Measurements from ENCODE around the gene HCLS1.
"Not testable (repeated sequence)": the region's sequence is repeated elsewhere in the genome, so short reads cannot be mapped to it uniquely, and the experiment has no call there.

HCLS1 gene

GRCh38 chr3:121627211-121627610, 33.5 kb downstream of the HCLS1 start:
- no peak overlapping the region for H3K9ac ChIP-seq (ENCODE audit: low read length)
- no peaks in the 10 kb centered on the region for H3K36me3 ChIP-seq (ENCODE audit: control insufficient read depth, insufficient read depth, low read length)
- H3K27ac ChIP-seq (ENCODE audit: low read depth, low read length) = no peak overlapping the region
- H3K27me3 ChIP-seq (ENCODE audit: control insufficient read depth, insufficient read depth, low read length) = no peaks in the 10 kb centered on the region
- peaks cover 13% of the 10 kb centered on the region for H3K4me1 ChIP-seq (ENCODE audit: control insufficient read depth, insufficient read depth, low read length)
- no peak overlapping the region for H3K4me3 ChIP-seq (ENCODE audit: low read depth, low read length)
- H3K9me3 ChIP-seq (ENCODE audit: control insufficient read depth, insufficient read depth, low read depth, low read length) = no peaks in the 10 kb centered on the region

GRCh38 chr3:121626495-121626894, 34.2 kb downstream of the HCLS1 start:
- Histone ChIP-seq H3K9me3 (ENCODE audit: control insufficient read depth, insufficient read depth, low read depth, low read length) (no peaks in the 10 kb centered on the region), H3K4me3 (ENCODE audit: low read depth, low read length) (no peak overlapping the region), H3K36me3 (ENCODE audit: control insufficient read depth, insufficient read depth, low read length) (no peaks in the 10 kb centered on the region), H3K9ac (ENCODE audit: low read length) (no peak overlapping the region), H3K27ac (ENCODE audit: low read depth, low read length) (no peak overlapping the region), H3K4me1 (ENCODE audit: control insufficient read depth, insufficient read depth, low read length) (peaks cover 13% of the 10 kb centered on the region), H3K27me3 (ENCODE audit: control insufficient read depth, insufficient read depth, low read length) (no peaks in the 10 kb centered on the region)

- Histone ChIP-seq H3K27ac (ENCODE audit: low read depth, low read length) (no peak overlapping the region), H3K4me1 (ENCODE audit: control insufficient read depth, insufficient read depth, low read length) (peaks cover 13% of the 10 kb centered on the region), H3K9me3 (ENCODE audit: control insufficient read depth, insufficient read depth, low read depth, low read length) (no peaks in the 10 kb centered on the region), H3K9ac (ENCODE audit: low read length) (no peak overlapping the region), H3K36me3 (ENCODE audit: control insufficient read depth, insufficient read depth, low read length) (no peaks in the 10 kb centered on the region), H3K27me3 (ENCODE audit: control insufficient read depth, insufficient read depth, low read length) (no peaks in the 10 kb centered on the region), H3K4me3 (ENCODE audit: low read depth, low read length) (no peak overlapping the region)
Observed at GRCh38 chr3:121624147-121624899, 36.4 kb downstream of the HCLS1 start.

GRCh38 chr3:121621491-121621890, 39.2 kb downstream of the HCLS1 start:
- no peak overlapping the region for H3K4me3 ChIP-seq (ENCODE audit: low read depth, low read length)
- H3K4me1 ChIP-seq (ENCODE audit: control insufficient read depth, insufficient read depth, low read length) = peaks cover 5% of the 10 kb centered on the region
- H3K9ac ChIP-seq (ENCODE audit: low read length) = no peak overlapping the region
- H3K9me3 ChIP-seq (ENCODE audit: control insufficient read depth, insufficient read depth, low read depth, low read length) = no peaks in the 10 kb centered on the region
- H3K27ac ChIP-seq (ENCODE audit: low read depth, low read length) = no peak overlapping the region
- no peaks in the 10 kb centered on the region for H3K36me3 ChIP-seq (ENCODE audit: control insufficient read depth, insufficient read depth, low read length)
- no peaks in the 10 kb centered on the region for H3K27me3 ChIP-seq (ENCODE audit: control insufficient read depth, insufficient read depth, low read length)

GRCh38 chr3:121619691-121620090, 41.0 kb downstream of the HCLS1 start:
- no peak overlapping the region for H3K27ac ChIP-seq (ENCODE audit: low read depth, low read length)
- no peaks in the 10 kb centered on the region for H3K9me3 ChIP-seq (ENCODE audit: control insufficient read depth, insufficient read depth, low read depth, low read length)
- H3K4me1 ChIP-seq (ENCODE audit: control insufficient read depth, insufficient read depth, low read length) = peaks cover 5% of the 10 kb centered on the region
- no peak overlapping the region for H3K4me3 ChIP-seq (ENCODE audit: low read depth, low read length)
- no peaks in the 10 kb centered on the region for H3K27me3 ChIP-seq (ENCODE audit: control insufficient read depth, insufficient read depth, low read length)
- H3K36me3 ChIP-seq (ENCODE audit: control insufficient read depth, insufficient read depth, low read length) = no peaks in the 10 kb centered on the region
- H3K9ac ChIP-seq (ENCODE audit: low read length) = no peak overlapping the region

GRCh38 chr3:121606106-121606505, 54.6 kb downstream of the HCLS1 start:
- Histone ChIP-seq H3K27ac (ENCODE audit: low read depth, low read length) (no peak overlapping the region), H3K4me1 (ENCODE audit: control insufficient read depth, insufficient read depth, low read length) (peaks cover 16% of the 10 kb centered on the region), H3K9ac (ENCODE audit: low read length) (no peak overlapping the region), H3K36me3 (ENCODE audit: control insufficient read depth, insufficient read depth, low read length) (no peaks in the 10 kb centered on the region), H3K4me3 (ENCODE audit: low read depth, low read length) (no peak overlapping the region), H3K9me3 (ENCODE audit: control insufficient read depth, insufficient read depth, low read depth, low read length) (no peaks in the 10 kb centered on the region), H3K27me3 (ENCODE audit: control insufficient read depth, insufficient read depth, low read length) (no peaks in the 10 kb centered on the region)

GRCh38 chr3:121604759-121605158, 55.9 kb downstream of the HCLS1 start:
- no peaks in the 10 kb centered on the region for H3K27me3 ChIP-seq (ENCODE audit: control insufficient read depth, insufficient read depth, low read length)
- H3K4me3 ChIP-seq (ENCODE audit: low read depth, low read length) = no peak overlapping the region
- H3K4me1 ChIP-seq (ENCODE audit: control insufficient read depth, insufficient read depth, low read length) = peaks cover 18% of the 10 kb centered on the region
- no peaks in the 10 kb centered on the region for H3K9me3 ChIP-seq (ENCODE audit: control insufficient read depth, insufficient read depth, low read depth, low read length)
- H3K36me3 ChIP-seq (ENCODE audit: control insufficient read depth, insufficient read depth, low read length) = no peaks in the 10 kb centered on the region
- no peak overlapping the region for H3K27ac ChIP-seq (ENCODE audit: low read depth, low read length)
- no peak overlapping the region for H3K9ac ChIP-seq (ENCODE audit: low read length)

- H3K4me3 ChIP-seq (ENCODE audit: low read depth, low read length) = no peak overlapping the region
- H3K27me3 ChIP-seq (ENCODE audit: control insufficient read depth, insufficient read depth, low read length) = no peaks in the 10 kb centered on the region
- H3K27ac ChIP-seq (ENCODE audit: low read depth, low read length) = no peak overlapping the region
- H3K9me3 ChIP-seq (ENCODE audit: control insufficient read depth, insufficient read depth, low read depth, low read length) = no peaks in the 10 kb centered on the region
- no peaks in the 10 kb centered on the region for H3K36me3 ChIP-seq (ENCODE audit: control insufficient read depth, insufficient read depth, low read length)
- no peak overlapping the region for H3K9ac ChIP-seq (ENCODE audit: low read length)
- peaks cover 18% of the 10 kb centered on the region for H3K4me1 ChIP-seq (ENCODE audit: control insufficient read depth, insufficient read depth, low read length)
Observed at GRCh38 chr3:121601212-121601812, 59.4 kb downstream of the HCLS1 start.

- not testable (repeated sequence) for H3K4me3 ChIP-seq (ENCODE audit: low read depth, low read length); H3K9ac ChIP-seq (ENCODE audit: low read length); H3K27me3 ChIP-seq (ENCODE audit: control insufficient read depth, insufficient read depth, low read length); H3K9me3 ChIP-seq (ENCODE audit: control insufficient read depth, insufficient read depth, low read depth, low read length); H3K36me3 ChIP-seq (ENCODE audit: control insufficient read depth, insufficient read depth, low read length); H3K27ac ChIP-seq (ENCODE audit: low read depth, low read length)
- H3K4me1 ChIP-seq (ENCODE audit: control insufficient read depth, insufficient read depth, low read length) = peaks cover 18% of the 10 kb centered on the region
Observed at GRCh38 chr3:121599900-121600299, 60.8 kb downstream of the HCLS1 start.

- H3K4me1 ChIP-seq (ENCODE audit: control insufficient read depth, insufficient read depth, low read length) = peaks cover 22% of the 10 kb centered on the region
- no peak overlapping the region for H3K9ac ChIP-seq (ENCODE audit: low read length)
- no peak overlapping the region for H3K27ac ChIP-seq (ENCODE audit: low read depth, low read length)
- no peaks in the 10 kb centered on the region for H3K36me3 ChIP-seq (ENCODE audit: control insufficient read depth, insufficient read depth, low read length)
- H3K27me3 ChIP-seq (ENCODE audit: control insufficient read depth, insufficient read depth, low read length) = no peaks in the 10 kb centered on the region
- H3K9me3 ChIP-seq (ENCODE audit: control insufficient read depth, insufficient read depth, low read depth, low read length) = no peaks in the 10 kb centered on the region
- H3K4me3 ChIP-seq (ENCODE audit: low read depth, low read length) = no peak overlapping the region
Observed at GRCh38 chr3:121598564-121598963, 62.1 kb downstream of the HCLS1 start.

- Histone ChIP-seq H3K36me3 (ENCODE audit: control insufficient read depth, insufficient read depth, low read length) (no peaks in the 10 kb centered on the region), H3K4me3 (ENCODE audit: low read depth, low read length) (no peak overlapping the region), H3K9me3 (ENCODE audit: control insufficient read depth, insufficient read depth, low read depth, low read length) (no peaks in the 10 kb centered on the region), H3K27me3 (ENCODE audit: control insufficient read depth, insufficient read depth, low read length) (no peaks in the 10 kb centered on the region), H3K4me1 (ENCODE audit: control insufficient read depth, insufficient read depth, low read length) (peaks cover 18% of the 10 kb centered on the region), H3K9ac (ENCODE audit: low read length) (no peak overlapping the region), H3K27ac (ENCODE audit: low read depth, low read length) (no peak overlapping the region)
Observed at GRCh38 chr3:121595765-121596406, 64.8 kb downstream of the HCLS1 start.

Measured in HUES6 (cell line).